Spinal cord (tissue), 10 donors: Measurements from ENCODE around the gene TTLL8. TPM values are rescaled to one million over a fixed set of nuclear protein-coding genes. Genes with fewer than 3 reads are reported as not detected.
A peak's percentile ranks its signal among the peaks of the same experiment; 100 is the strongest.

ENCODE experiments used
- DNase-seq, 6 donors: peaks; one replicate each; pipeline versions ENCODE4 v3.0.0 to v3.0.0-alpha.2; 2013 to 2015; ENCODE audit warnings: low spot score in 6 of 6, low read depth in 4 of 6
- H3K27ac ChIP-seq: one replicate; pipeline ENCODE4 v1.5.1; 2013; ENCODE audit warnings: low read depth, low read length, control low read depth
- H3K27me3 ChIP-seq: one replicate; pipeline ENCODE4 v1.6.1; 2013; ENCODE audit warnings: low read length; ENCODE audit not compliant: control insufficient read depth, insufficient read depth
- H3K36me3 ChIP-seq: one replicate; pipeline ENCODE4 v1.6.1; 2013; ENCODE audit warnings: low read length; ENCODE audit not compliant: control insufficient read depth, insufficient read depth
- H3K4me1 ChIP-seq: one replicate; pipeline ENCODE4 v1.6.1; 2013; ENCODE audit warnings: low read length; ENCODE audit not compliant: control insufficient read depth, insufficient read depth
- H3K4me3 ChIP-seq: one replicate; pipeline ENCODE4 v1.5.1; 2013; ENCODE audit warnings: low read depth, low read length, control low read depth
- H3K9me3 ChIP-seq: one replicate; pipeline ENCODE4 v1.6.1; 2013; ENCODE audit warnings: low read length; ENCODE audit not compliant: control insufficient read depth, insufficient read depth
- WGBS: methylation state at CpG from one replicate; pipeline ENCODE4 v1.1.5; 2013; ENCODE audit warnings: missing lambda C conversion rate; ENCODE audit not compliant: insufficient coverage; 5-methylcytosine and 5-hydroxymethylcytosine counted together
- polyA plus RNA-seq, 2 donors: library from polyadenylated mRNA; unstranded; fragments of 120-200 nt; gene quantifications; one replicate each; pipeline ENCODE4 v1.2.1, GENCODE V29; 2013; ENCODE audit not compliant: insufficient read length in 2 of 2
- total RNA-seq, 2 donors: library from RNA; depleted of rRNA in 1 of 2; stranded (reverse); fragments of 120-200 nt in 1 of 2; fragments of >200 nt in 1 of 2; gene quantifications; one replicate each; pipeline versions ENCODE4 v1.2.3 to v1.2.4, GENCODE V29; 2013 to 2014
- donor health status: healthy.

Gene TTLL8
- total and polyA plus RNA-seq, 4 donors: not detected

GRCh38 chr22:50019316-50019715, 38.8 kb downstream of the TTLL8 start:
- no peak overlapping the region for H3K27ac ChIP-seq

GRCh38 chr22:50018608-50019285, 39.4 kb downstream of the TTLL8 start:
- Histone ChIP-seq H3K27ac (no peak overlapping the region), H3K4me1 (peaks cover 10% of the 10 kb centered on the region), H3K4me3 (no peak overlapping the region), H3K27me3 (peaks cover 28% of the 10 kb centered on the region), H3K36me3 (no peaks in the 10 kb centered on the region), H3K9me3 (no peaks in the 10 kb centered on the region)
- DNase-seq: peak in 1 of 6 donors; percentile 43
- WGBS: 76% methylated on average over 7 of the region's 11 CpGs

More at GRCh38 chr22:50019316-50019715, 38.8 kb downstream of the TTLL8 start:
- Histone ChIP-seq H3K4me1 (peaks cover 6% of the 10 kb centered on the region), H3K36me3 (no peaks in the 10 kb centered on the region), H3K9me3 (no peaks in the 10 kb centered on the region), H3K4me3 (no peak overlapping the region), H3K27me3 (peaks cover 23% of the 10 kb centered on the region)
- no peak for DNase-seq
- WGBS: 74% methylated on average over 3 of the region's 3 CpGs

GRCh38 chr22:50017701-50018224, 40.3 kb downstream of the TTLL8 start:
- H3K36me3 ChIP-seq: no peaks in the 10 kb centered on the region
- no peak overlapping the region for H3K4me3 ChIP-seq
- no peak for DNase-seq
- WGBS: 83% methylated on average over 5 of the region's 6 CpGs
- H3K27ac ChIP-seq: no peak overlapping the region
- peaks cover 38% of the 10 kb centered on the region for H3K27me3 ChIP-seq
- H3K9me3 ChIP-seq: no peaks in the 10 kb centered on the region
- peaks cover 10% of the 10 kb centered on the region for H3K4me1 ChIP-seq

GRCh38 chr22:50016988-50017700, 41.0 kb downstream of the TTLL8 start:
- no peak overlapping the region for H3K4me3 ChIP-seq
- H3K27me3 ChIP-seq: peaks cover 44% of the 10 kb centered on the region
- H3K27ac ChIP-seq: no peak overlapping the region
- H3K4me1 ChIP-seq: peaks cover 10% of the 10 kb centered on the region
- WGBS: 63% methylated on average over 20 of the region's 21 CpGs
- no peaks in the 10 kb centered on the region for H3K36me3 ChIP-seq
- no peak for DNase-seq
- no peaks in the 10 kb centered on the region for H3K9me3 ChIP-seq

- no peaks in the 10 kb centered on the region for H3K9me3 ChIP-seq
- no peak overlapping the region for H3K4me3 ChIP-seq
- DNase-seq: no peak
- peaks cover 51% of the 10 kb centered on the region for H3K27me3 ChIP-seq
- H3K36me3 ChIP-seq: no peaks in the 10 kb centered on the region
- no peak overlapping the region for H3K27ac ChIP-seq
- peaks cover 14% of the 10 kb centered on the region for H3K4me1 ChIP-seq
- 86% methylated on average over 20 of the region's 20 CpGs for WGBS
Measured at GRCh38 chr22:50016308-50016987, 41.6 kb downstream of the TTLL8 start.

GRCh38 chr22:50015451-50016307, 42.4 kb downstream of the TTLL8 start:
- no peaks in the 10 kb centered on the region for H3K36me3 ChIP-seq
- H3K4me3 ChIP-seq: no peak overlapping the region
- peaks cover 59% of the 10 kb centered on the region for H3K27me3 ChIP-seq
- H3K9me3 ChIP-seq: no peaks in the 10 kb centered on the region
- DNase-seq: no peak
- 34% methylated on average over 16 of the region's 30 CpGs for WGBS
- peaks cover 19% of the 10 kb centered on the region for H3K4me1 ChIP-seq
- H3K27ac ChIP-seq: no peak overlapping the region

- Histone ChIP-seq H3K27me3 (peaks cover 68% of the 10 kb centered on the region), H3K4me1 (peaks cover 21% of the 10 kb centered on the region), H3K36me3 (no peaks in the 10 kb centered on the region), H3K9me3 (no peaks in the 10 kb centered on the region), H3K4me3 (no peak overlapping the region), H3K27ac (no peak overlapping the region)
- DNase-seq: peak in 2 of 6 donors; percentile 28 to 54
- 2% methylated on average over 76 of the region's 91 CpGs for WGBS
Measured at GRCh38 chr22:50014655-50015401, 43.3 kb downstream of the TTLL8 start.

GRCh38 chr22:50014053-50014501, 44.0 kb downstream of the TTLL8 start:
- WGBS: 54% methylated on average over 14 of the region's 16 CpGs
- Histone ChIP-seq H3K9me3 (no peaks in the 10 kb centered on the region), H3K27ac (no peak overlapping the region), H3K27me3 (peaks cover 72% of the 10 kb centered on the region), H3K4me3 (no peak overlapping the region), H3K4me1 (peaks cover 21% of the 10 kb centered on the region), H3K36me3 (no peaks in the 10 kb centered on the region)
- DNase-seq: no peak
